ENCODE results near the gene RGP1.
A peak's percentile ranks its signal among the peaks of the same experiment; 100 is the strongest.

RGP1 gene

DNA sequence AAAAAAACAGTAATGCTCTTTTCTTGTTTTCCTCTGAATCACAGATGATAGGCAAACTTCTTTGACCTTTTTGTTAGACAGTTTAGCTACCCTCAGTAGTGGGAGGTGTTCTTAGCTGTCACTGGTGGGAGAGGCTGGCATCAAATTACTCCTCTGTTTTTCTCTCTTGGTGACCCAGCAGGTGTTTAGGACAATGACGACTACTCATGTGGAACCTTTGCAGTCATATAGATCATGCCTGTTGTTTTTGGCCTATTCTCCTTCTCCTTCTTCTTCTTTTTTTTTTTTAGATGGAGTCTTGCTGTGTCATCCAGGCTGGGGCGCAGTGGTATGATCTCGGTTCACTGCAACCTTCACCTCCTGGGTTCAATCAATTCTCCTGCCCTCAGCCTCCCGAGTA, 26.9 kb downstream of the RGP1 start:
- no peak for DNase-seq

DNA sequence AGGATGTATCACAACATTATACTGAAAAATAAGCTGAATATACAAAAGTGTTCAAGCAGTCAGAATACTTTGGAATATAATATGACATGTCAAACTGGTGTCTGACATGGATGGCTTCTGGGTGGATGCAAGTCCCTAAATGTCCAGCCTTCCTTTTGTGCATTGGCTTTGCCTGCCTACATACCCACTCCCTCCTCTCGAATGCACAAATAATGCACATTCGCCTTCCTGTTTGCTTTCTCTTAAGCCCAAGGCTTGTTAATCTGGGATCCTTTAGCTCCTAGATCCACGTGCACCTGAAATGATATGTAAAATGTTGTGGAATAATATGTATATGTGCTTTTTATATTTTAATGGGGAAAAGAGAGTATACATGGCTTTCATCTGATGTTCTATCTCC, 29.4 kb downstream of the RGP1 start:
- no peak for DNase-seq

DNA sequence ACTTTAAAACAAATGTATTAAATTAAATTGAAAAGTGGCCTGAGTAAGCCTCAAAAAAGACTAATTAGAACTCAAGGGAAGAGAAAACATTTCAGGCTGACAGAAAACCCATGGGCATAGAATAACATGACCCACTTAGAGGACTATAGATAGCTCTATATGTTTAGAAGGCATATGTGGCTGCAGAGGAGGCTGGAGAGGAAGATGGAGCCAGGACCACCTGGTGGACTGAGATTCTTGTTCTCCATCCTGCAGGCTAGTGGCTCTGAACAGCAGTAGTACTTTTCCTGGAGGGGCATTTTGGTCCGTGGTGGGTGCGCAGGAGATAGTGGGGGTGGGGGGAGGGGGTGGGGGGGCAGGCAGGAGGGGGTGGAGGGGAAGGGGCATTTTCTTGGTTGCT, 32.0 kb downstream of the RGP1 start:
- DNase-seq = no peak

DNA sequence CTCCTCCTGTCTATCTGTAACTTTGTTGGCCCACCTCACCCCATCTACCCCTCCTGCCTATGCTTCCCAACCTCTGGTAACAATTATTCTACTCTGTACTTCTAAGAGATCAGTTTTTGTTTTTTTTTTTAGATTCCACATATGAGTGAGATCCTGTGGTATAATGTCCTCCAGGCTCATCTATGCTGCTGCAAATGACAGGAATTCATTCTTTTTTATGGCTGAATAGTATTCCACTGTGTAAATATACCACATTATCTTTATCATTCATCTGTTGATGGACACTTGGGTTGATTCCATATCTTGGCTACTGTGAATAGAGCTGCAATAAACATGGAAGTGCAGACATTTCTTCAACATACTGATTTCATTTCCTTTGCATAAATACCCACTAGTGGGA, 34.3 kb downstream of the RGP1 start:
- no peak for DNase-seq

DNA sequence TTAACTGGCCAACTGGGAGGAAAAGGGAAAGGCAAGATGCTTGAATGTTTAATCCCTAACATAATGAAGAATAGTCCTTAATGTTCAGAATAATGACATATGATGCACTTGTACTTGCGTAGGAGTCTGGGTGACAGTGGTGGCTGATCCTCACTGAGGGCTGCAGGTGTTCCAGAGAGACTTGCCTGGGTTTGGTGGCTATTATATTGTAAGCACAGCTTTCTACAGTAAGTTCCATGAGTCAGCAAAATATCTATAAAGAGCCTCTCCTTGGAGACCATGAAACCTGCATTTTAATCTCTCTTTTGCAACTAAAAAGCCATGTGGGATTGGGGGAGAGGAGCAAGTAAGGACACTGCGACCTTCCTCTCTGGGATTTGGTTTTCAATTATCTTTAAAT, 40.5 kb downstream of the RGP1 start:
- no peak for DNase-seq

DNA sequence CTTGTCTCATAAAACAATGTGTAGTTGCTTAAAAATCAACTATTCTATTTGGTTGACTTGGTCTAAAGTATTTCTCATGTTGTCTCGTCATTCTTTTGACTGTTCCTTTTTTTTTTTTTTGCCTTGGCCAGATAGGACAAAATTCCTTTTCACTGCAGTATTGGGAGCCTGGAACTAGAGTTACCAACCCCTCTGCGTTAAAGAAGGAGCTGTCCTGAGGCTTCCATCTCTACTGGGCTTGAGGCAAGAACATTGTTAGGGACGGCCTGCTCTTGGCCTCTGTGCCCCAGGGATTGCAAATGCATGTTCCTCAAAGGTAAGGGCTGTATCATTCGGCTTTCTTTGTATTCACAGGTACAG, 40.9 kb downstream of the RGP1 start:
- DNase-seq = no peak

DNA sequence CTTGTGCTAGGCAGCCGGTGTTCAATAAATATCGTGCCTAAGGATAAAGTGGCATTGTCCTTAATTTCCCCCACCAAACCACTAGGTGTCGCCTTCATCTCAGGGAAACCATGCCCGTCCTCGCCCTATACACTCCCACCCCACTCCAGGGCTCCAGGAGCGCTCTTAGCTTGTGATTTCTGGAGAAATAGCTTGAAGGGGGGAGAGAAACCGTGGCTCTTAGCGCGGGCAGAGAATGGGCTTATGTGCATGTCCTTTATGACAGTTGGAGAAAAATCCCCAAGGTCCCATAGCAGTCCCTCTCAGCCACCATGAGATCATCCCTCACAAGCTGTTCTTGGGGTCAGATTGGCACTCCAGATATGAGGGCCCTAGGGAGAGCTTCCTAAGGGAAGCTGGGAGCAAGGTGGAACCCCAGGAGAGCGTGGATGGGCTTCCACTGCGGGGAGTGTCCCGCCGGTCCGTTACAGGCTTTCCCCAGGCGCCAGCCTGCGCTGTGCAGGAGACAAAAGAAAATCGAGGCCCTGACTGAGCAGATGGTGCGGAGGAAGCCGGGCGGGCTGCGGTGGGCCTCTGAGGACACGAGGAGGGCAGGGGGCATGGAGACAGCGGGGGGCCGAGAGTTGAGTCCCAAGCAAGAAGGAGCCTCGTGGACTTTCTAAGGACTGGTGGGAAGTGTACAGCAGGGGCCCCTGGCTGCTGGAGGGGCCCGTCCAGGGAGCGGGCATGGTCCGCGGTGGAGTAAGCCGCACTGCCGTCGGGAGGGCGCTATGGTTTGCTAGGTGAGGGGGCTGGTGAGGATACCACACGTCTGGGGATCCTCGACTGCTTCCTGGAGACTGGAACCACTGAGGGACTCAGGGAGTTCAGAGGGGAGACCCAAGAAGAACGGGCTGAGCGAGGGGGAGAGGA, 41.6 kb downstream of the RGP1 start:
- peak; percentile 56 for DNase-seq

DNA sequence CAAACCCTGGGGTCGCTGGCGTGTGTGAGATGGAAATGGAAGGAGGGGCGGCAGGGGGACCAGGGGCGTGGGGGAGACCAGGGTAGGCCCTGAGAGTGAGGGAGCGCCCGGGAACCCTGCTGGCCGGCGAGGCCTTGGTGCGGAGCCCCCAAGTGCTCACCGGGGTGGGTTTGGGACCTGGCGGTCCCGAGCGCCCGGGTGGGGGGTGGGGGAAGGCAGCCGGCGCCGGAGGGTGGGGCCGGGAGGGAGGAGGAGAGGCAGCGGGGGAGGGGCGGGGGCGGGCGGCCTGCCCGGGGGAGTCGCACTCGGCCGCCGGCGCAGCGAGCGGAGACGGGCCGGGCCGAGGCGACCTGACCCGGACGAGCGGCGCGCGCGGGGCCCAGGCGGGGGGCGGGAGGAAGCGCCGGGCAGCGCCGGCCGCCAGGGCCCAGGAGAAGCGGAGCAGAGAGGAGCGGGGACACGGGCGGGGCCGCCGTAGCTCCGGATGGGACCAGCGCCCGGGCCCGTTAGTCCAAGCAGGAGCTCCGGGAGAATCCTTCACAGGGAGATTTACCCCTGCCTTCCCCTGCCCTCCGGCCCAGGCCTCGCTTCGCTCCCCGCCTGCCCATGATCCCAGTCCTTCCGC, 42.3 kb downstream of the RGP1 start, which contains the start of gene NPR2:
NPR2 (plus strand) TSS at position 295 of the 625 bp plus-strand sequence. CDS start 818 bp downstream, outside the sequence.
- no peak for DNase-seq

DNA sequence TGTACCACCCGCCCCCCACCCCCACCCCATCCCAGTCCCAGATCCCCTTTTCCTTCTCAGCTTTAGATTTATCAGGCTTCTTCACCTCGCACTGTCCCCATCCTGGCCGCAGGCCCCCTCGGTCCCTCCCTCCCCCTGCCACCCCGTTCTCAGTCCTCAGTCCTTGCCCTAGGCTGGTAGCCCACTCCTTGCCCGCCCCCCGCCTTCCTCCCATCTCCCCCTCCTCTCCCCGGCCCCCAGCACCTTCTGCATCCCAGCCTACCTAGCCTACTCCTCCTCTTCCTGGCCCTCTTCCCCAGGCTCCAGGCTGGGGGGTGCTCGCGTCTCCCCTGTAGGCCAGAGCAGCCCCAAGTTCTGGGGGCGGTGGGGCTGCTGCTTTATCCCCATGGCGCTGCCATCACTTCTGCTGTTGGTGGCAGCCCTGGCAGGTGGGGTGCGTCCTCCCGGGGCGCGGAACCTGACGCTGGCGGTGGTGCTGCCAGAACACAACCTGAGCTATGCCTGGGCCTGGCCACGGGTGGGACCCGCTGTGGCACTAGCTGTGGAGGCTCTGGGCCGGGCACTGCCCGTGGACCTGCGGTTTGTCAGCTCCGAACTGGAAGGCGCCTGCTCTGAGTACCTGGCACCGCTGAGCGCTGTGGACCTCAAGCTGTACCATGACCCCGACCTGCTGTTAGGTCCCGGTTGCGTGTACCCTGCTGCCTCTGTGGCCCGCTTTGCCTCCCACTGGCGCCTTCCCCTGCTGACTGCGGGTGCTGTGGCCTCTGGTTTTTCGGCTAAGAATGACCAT, 43.1 kb downstream of the RGP1 start:
- no peak for DNase-seq

DNA sequence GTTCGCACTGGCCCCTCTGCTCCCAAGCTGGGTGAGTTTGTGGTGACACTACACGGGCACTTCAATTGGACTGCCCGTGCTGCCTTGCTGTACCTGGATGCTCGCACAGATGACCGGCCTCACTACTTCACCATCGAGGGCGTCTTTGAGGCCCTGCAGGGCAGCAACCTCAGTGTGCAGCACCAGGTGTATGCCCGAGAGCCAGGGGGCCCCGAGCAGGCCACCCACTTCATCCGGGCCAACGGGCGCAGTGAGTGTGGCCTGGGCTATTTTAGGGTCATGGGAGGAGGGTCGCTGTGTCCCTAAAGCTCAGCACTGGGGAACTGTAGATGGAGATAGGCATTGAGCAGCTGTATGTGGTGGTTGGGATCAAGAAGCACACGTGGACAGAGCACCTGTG, 43.7 kb downstream of the RGP1 start:
- DNase-seq = no peak

DNA sequence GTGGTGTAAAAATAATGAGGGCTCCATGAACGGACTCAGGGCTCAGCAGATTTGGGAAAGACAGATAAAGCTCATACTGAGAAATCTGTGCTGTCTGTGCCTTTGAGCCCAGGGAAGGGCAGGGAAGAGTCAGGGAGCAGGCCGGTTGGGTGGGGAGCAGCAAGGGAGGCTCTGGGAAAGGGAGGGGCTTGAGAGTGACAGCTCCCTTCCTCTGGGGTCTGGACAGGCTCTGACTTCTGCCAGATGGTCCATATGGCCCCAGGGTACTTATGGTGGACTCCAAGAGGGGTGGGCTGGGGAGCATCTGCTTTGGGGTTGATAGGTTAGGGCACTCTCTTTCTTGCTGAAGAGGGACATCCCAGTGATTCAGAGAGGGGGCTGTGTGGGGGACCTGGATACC, 44.4 kb downstream of the RGP1 start:
- no peak for DNase-seq

DNA sequence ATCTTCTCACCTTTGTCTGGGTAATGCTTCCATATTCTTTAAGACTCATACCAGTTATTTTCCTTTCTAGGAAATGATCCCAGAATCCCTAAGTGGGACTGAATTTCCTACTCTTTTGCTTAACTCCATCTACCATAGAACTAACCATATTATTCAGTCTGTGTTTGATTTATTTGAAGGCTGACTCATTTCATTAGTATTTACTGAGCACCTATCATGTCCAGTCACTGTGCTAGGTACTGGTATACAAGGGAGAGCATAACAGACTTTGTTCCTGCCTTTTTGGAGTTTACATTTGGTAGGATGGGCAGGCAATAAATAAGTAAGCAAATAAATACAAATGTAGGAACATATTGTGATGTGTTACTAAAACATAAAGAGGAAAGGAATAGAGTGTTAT, 46.6 kb downstream of the RGP1 start:
- DNase-seq = no peak

DNA sequence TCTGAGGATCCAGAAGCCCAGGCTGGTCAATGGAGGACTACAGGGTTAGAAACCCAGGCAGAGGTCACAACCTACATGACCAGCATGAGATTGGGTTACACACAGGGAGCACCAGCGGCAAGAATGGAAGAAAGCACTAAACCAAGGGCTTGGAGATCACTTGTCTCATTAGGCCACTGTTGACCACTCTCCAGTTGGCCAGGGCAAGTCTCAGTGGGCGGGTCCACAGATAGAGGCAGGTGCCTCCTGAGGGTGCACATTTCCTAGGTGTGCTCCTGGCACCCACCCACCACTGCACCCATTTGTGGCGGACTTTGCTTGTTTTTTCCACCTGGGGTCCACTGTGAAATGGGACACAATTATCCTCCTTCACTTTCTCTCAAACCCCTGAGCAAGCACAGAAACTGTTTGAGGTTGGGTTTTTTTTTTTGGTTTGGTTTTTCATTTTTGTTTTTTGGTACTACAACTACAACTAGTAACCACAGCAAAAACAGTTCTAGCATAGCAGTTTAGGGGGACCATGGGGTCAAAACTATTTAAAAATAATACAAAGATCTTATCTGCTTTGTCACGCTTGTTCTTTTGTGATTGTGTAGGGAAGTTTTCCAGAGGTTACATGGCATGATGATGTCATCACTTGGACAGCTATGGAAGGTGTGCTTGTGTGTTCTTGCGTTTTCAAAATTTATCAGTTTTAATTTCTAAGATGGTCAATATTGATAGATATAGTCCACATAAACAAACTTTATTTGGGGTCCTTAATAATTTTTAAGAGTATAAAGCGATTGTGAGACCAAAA, 48.4 kb downstream of the RGP1 start:
- DNase-seq = no peak

DNA sequence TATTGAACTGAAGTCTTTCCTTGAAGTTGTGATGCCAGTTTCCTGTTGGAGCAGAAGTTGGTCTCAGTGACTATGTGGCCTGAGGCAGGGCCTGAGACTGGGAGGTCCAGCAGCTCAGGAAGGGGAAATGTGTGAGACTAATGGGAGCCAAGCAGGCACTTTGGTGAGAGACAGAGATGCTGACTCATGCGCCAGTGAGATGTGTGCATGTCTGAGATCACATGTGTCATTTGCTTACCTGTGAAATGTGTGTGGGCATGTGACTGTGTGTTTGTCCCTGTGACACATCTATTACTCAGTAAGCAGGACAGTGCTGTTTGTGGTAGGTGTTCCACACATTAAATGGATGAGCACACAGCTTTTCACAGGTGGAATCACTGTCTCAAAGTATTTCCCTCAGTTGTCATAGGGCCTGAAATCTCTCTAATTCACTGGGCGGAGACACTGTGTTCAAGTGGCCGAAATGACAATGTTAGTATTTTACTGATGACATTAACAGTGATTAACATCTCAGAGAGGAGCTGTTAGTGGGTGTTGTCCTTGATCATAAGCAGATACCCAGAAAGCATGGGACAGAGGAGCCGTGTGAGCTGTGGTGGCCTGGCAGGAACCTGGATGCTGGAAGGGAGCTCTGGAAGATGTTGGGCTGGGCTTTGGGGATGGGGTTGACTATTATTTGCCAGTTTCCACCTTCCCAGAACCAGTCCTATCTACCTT, 49.7 kb downstream of the RGP1 start:
- peak; percentile 62 for DNase-seq

DNA sequence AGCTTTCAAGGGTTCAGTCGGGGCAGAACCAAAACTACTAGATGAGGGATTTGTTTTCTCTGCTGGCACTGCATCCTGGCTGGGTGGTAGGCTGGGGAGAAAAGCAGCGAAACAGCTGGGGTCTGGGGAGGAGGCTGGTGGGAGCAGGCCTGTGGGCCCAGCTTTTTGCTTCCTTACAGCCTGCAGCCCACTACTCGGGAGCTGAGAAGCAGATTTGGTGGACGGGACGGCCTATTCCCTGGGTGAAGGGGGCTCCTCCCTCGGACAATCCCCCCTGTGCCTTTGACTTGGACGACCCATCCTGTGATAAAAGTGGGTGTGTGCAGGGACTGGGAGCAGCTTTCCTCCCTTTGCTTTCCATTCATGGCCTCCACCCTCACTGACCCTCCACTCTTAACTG, 51.4 kb downstream of the RGP1 start:
- no peak for DNase-seq

DNA sequence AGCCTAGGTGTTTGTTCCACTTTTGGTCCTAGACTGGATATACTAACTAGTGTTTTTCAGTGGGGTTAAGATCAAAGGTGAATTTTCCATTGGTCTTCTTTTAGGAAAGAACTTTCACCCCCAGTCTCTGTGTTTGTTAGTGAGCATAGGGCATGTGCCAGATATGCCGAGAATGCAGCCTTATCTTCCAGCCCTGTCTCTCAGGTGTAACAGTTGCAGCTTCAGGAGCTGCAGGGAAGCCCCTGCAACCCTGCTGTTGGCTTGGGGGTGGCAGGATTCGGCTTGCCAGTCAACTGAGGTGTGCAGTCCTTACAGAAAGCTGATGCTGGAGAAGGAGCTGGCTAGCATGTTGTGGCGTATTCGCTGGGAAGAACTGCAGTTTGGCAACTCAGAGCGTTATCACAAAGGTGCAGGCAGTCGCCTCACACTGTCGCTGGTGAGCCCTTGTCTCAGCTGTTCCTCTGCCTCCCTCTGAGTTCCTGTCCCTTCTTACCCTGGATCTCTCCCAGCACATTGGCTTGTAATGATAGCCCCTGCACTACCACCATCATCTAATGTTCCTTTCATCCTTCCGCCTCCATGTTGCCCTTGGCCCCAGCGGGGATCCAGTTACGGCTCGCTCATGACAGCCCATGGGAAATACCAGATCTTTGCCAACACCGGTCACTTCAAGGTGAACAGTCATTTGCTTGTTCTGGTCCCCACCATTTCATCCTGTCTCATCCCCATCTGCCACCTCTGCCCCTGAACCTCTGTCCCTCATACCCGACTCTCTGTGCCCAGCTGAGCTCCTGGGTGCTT, 52.4 kb downstream of the RGP1 start:
- no peak for DNase-seq

DNA sequence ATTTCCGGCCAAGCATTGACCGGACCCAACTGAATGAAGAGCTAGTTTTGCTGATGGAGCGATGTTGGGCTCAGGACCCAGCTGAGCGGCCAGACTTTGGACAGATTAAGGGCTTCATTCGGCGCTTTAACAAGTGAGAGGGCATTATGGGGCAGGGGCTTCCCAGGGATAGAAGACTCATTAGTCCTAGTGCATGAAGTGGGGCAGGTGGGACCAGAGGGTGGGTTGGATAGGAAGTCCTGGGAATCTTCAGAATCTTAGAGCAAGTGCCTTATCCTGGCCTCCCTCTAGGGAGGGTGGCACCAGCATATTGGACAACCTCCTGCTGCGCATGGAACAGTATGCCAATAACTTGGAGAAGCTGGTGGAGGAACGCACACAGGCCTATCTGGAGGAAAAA, 57.0 kb downstream of the RGP1 start:
- DNase-seq = no peak

Measured in stimulated activated CD4-positive, alpha-beta T cell treated with anti-CD3 and anti-CD28 coated beads, Interleukin-15, amount 100 ng/mL, for 24 hours (primary cell).